Endothelial cell of umbilical vein (primary cell): ENCODE measurements around the gene PRKCQ.

Experiments
- EZH2 ChIP-seq: IDR thresholded peaks from 2 replicates; pipeline ENCODE4 v1.6.1; 2012; ENCODE audit warnings: borderline replicate concordance, low read depth, mild to moderate bottlenecking, moderate library complexity, low read length, inconsistent platforms; ENCODE audit not compliant: severe bottlenecking
- FOS ChIP-seq: IDR thresholded peaks from 2 replicates; pipeline ENCODE4 v1.6.1; 2011; ENCODE audit warnings: mild to moderate bottlenecking, low read length, moderate library complexity, borderline replicate concordance; ENCODE audit not compliant: insufficient read depth
- POLR2A ChIP-seq: IDR thresholded peaks from 2 replicates; pipeline ENCODE4 v1.6.1; 2012; ENCODE audit warnings: low read depth, mild to moderate bottlenecking, control low read depth, low read length
- TF ChIP-seq, protein P1 (sequence below), 2 donors: IDR thresholded peaks; 1 replicate in 1 of 2; 2 replicates in 1 of 2; pipeline ENCODE4 v1.5.1; 2011; ENCODE audit warnings: low read length in 2 of 2, mild to moderate bottlenecking in 2 of 2, moderate library complexity in 2 of 2, control low read depth in 1 of 2, inconsistent platforms in 1 of 2, low read depth in 1 of 2; ENCODE audit not compliant: insufficient read depth in 1 of 2; ENCODE audit errors: extremely low read depth in 1 of 2

GRCh38 chr10:6408799-6409198, 171.3 kb downstream of the PRKCQ start:
- TF ChIP-seq, protein P1, sequence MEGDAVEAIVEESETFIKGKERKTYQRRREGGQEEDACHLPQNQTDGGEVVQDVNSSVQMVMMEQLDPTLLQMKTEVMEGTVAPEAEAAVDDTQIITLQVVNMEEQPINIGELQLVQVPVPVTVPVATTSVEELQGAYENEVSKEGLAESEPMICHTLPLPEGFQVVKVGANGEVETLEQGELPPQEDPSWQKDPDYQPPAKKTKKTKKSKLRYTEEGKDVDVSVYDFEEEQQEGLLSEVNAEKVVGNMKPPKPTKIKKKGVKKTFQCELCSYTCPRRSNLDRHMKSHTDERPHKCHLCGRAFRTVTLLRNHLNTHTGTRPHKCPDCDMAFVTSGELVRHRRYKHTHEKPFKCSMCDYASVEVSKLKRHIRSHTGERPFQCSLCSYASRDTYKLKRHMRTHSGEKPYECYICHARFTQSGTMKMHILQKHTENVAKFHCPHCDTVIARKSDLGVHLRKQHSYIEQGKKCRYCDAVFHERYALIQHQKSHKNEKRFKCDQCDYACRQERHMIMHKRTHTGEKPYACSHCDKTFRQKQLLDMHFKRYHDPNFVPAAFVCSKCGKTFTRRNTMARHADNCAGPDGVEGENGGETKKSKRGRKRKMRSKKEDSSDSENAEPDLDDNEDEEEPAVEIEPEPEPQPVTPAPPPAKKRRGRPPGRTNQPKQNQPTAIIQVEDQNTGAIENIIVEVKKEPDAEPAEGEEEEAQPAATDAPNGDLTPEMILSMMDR (IDR thresholded peaks at IDR 0.05; ENCODE audit: extremely low read depth in 1 of 2, insufficient read depth in 1 of 2, low read depth in 1 of 2, low read length in 2 of 2) = peak in 1 of 2 donors; percentile 8
- TF ChIP-seq POLR2A (no peak), EZH2 (no peak), FOS (no peak)
